ENCODE results near the gene TMEM121B.

The TMEM121B gene

DNA sequence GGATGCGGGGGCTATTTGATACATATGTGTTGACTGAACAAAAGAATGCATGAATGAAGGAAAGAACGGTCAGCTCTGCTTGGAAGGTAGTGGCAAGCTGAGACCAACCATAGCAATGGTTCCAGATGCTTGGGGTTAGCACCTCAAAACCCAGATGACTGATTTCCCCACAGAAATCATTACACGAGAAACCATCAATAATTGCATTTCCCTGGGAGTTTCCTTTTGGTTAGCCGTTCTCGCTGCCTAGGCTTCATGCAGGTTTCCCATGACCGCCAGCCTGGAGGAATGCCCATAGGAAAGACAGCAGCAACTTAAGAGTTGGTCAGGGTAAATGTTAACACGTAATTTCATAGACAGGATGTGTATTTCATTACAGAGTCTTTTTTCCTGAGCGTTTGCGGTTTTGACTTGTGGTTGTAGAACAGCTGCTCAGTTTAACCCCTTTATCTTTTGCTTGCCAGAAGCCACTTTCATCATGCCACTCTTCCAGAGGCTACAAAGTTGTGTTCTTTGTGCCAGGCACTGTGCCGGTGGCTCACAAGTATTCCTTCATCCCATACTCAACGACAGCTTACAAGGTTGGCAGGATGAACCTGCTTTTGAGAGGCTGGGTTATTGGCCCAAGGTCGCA lies 33.5 kb downstream of the TMEM121B start:
- DNase-seq (ENCODE audit: low read depth), result no peak

DNA sequence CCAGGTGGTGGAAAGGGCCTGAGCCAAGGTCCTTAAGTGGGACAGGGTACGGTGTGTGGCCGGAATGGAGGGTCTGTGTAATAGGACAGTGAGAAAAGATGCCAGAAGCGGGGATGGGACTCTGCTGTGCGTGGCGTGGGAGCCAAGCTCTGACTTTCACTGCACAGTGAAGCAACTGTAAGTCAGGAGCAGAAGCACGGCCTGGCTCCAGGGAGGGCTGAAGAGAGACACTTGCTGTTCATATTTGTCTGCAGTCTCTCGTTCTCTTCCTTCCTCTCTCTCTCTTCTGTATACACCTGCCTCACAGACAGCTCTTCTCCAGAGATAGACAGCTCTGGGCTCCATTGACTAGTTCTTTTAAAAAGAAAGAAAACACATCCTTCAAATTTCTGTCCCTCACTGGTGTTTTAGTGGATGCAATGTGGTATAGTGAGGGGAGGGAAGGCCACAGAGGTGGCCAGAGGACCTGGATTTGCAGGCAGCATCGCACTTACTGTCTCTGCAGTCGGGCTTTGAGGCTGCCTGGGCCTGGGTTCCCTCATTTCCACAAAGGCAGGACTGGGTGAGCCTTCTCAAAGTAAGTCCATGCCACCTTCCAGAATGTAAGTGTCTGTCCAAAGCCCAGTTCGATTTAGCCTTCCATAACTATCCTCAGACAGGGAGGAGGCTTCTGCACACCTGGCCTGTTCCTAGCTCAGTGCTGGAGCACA lies 34.2 kb downstream of the TMEM121B start:
- no peak for DNase-seq (ENCODE audit: low read depth)

DNA sequence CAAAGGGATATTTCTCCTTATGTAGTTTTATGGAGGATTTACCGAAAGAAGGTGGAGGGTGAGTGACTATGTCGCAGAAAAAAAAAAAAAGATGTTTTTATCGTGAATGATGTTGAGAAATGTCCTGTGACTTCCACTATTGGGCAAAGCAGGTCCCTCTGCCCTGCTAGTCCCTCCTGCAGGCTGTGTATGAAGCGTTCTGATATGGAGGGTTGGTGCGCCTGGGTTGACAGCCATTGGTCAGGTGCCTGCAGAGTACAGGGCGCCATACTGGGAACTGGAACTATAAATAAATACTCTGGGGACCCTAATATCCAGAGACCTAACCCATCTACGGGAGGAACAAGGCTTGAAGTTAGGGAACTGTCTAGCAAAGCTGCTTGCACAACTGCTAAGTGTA lies 34.9 kb downstream of the TMEM121B start:
- DNase-seq (ENCODE audit: low read depth), result no peak

DNA sequence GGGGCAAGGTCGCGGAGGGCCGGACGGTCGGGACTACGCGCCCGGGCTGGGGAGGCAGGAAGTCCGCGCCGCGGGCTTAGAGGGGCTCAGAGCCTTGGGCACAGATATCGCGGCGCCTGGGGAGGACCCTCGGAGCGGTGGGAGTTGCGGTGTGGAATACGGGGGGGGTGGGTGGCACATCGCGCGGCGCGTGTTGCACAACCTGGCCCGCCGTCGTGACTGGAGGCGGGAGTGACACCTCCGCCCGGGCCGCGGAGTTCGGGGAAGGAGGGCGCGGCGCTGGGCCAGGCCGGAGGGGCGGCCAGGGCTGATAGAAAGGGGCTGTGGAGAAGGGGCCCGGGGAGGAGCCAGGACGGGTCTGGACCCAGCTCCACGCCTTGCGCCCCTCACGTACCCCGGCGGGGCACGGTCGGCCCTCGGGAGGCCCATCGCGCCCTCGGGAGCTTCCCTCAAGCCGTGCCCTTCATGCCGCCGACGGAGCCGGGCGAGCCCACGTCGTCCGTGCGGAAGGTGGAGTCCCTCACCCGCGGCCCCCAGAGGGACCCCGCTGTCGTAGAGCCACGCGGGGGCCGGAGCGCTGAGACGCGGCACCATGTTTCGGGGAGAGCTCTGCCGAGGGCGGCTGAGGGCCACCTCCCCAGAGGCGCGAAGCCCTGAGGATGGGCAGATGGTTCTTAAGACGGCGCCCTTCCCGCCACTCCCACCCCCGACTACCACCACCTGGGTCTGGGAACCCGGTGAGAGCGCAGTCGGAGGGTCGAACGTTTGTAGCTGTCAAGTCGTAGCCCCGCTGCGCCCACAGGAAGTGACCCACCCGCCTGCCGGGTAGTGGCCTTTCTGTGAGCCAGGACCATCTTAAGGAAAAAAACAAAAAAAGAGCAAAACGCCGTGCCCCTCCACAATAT lies 35.6 kb downstream of the TMEM121B start:
- DNase-seq (ENCODE audit: low read depth), result no peak

DNA sequence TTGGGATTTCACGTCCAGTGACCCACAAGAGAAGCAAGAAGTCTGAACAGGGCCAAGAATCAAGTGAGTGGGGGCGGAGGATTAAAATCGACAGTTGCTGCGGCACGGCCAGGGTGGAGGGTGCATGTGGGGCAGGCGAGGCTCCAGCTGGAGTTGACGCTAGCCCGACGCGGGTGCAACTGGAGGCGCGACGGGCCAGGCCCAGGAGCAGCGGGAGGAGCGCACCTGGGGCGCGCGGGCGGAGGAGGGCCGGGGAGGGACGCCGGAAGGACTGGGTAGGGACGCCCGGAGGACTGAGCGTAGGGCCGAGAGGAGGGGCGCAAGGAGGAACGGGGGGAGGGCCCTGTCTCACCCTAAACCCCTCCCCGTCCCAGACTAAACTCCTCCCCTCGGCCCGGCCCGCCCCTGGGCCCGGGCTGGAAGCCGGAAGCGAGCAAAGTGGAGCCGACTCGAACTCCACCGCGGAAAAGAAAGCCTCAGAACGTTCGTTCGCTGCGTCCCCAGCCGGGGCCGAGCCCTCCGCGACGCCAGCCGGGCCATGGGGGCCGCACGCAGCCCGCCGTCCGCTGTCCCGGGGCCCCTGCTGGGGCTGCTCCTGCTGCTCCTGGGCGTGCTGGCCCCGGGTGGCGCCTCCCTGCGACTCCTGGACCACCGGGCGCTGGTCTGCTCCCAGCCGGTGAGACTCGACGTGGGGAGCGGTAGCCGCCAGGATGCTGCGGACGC lies 36.4 kb downstream of the TMEM121B start, which contains the start of gene IL17RA:
IL17RA (plus strand) TSS at position 447 of the 723 bp plus-strand sequence; CDS start at position 539, 92 bp downstream.
- no peak for DNase-seq (ENCODE audit: low read depth)

DNA sequence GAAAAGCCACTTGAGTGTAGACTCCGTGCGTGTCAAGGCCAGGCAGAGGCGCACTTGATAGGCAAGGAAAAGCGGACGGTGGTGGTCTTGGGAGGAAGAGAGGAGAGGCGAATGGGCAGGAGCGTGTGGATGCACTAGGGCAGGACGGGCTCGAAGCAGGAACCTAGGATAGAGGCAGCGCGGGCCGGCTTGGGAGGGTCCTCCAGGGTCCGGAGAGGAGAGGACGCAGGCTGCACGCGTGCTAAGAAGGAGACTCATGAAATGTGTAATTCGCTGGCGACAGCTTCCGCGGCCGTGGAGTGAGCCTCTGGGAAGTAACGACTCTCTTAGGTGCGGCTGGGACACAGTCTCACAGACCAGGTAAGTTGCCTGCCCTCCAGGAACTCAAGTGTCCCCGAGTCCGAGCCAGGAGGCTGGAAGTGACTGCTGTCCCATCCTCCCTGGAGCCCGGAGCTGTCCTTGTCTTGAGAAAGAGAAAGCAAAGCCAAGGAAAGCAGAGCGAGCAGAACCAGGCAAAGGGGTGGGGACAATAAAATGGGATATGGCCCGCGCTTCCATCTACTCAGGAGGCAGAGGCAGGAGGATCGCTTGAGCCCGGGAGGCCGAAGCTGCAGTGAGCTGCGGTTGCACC lies 37.2 kb downstream of the TMEM121B start:
- no peak for DNase-seq (ENCODE audit: low read depth)

DNA sequence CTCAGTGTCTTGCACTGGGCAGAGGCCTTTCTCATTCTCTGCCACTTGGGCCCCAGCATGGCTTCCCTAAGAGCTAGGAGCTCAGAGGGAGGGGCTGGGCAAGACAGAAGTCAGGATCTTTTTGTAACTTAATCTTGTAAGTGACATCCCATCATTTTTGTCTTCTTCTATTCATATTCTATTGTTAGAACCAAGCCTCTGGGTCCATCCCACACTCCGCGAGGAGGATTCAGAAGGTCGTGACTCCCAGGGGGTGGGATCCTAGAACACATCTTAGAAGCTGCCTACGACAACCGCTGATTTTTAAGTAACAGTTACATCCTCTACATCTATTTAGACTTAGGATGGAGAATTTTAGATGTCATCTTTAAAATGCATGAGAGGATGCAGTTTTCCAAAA lies 37.9 kb downstream of the TMEM121B start:
- no peak for DNase-seq (ENCODE audit: low read depth)

DNA sequence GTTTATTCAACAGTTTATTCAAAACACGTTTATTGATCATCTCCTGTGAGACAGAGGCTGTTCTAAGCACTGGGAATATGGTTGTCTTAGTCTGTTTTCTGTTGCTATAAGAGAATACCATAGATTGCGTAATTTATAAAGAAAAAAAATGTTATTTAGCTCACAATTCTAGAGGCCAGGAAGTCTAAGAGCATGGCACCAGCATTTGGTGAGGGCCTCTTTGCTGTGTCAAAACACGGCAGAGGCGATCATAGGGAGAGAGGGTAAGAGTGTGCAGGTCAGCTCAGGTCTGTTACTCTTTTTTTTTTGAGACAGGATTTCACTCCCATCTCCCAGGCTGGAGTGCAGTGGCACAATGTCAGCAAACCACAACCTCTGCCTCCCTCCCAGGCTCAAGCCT lies 41.6 kb downstream of the TMEM121B start:
- DNase-seq (ENCODE audit: low read depth), result no peak

DNA sequence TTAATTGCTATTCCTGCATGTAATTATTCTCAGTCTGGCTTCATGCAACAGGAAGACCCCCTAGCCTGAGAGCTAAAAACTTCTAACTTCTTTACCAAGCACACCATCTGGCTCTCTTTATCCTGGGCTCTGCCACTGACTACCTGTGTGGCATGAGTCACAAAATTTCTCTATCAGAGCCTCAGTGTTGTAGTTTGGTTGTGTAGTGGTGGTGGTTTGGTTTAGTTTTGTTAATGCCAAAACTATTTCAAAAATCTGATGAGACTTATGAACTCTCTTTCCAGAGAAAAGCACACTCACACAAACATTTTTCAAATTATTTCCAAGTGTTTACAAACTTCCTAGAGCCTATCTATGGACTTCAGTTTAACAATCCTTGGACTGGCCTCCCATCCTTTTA lies 43.9 kb downstream of the TMEM121B start:
- DNase-seq (ENCODE audit: low read depth), result no peak

DNA sequence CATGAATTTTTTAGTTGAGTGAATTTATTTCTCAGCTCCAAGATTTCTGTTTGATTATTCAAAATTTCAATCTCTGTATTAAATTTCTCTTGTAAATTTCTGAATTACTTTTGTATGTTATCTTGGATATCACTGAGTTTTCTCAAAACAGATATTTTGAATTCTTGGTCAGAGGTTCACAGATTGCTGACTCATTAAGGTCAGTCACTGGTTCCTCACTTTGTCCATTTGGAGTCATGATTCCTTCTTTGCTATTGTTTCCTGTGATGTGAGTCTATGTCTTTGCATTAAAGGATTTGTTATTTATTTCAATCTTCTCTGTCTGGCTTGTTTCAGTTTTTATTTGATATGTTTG lies 46.5 kb downstream of the TMEM121B start:
- no peak for DNase-seq (ENCODE audit: low read depth)

DNA sequence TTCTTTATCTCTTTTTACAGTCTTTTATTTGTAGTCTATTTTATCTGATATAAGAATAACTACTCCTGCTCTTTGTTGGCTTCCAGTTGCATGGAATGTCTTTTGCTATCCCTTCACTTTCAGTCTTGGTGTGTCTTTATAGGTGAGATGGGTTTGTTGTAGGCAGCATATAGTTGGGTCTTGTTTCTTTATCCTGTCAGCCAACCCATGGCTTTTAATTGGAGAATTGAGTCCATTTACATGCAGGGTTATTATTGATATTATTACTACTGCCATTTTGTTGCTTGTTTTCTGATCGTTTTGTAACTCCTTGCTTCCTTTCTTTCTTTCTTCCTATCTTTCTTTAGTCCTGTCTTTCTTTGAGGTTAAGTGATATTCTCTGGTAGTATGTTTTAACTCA lies 48.3 kb downstream of the TMEM121B start:
- DNase-seq (ENCODE audit: low read depth), result no peak

Data from CMK (cell line).